WI38 (cell line): ENCODE data around the gene MACROD2.

Source experiments
- H3K4me3 ChIP-seq: 2 replicates; pipeline ENCODE4 v1.5.1; 2011; ENCODE audit warnings: low read depth, mild to moderate bottlenecking, control low read depth, low read length
- CTCF ChIP-seq: IDR thresholded peaks from 2 replicates; pipeline ENCODE4 v1.5.1; 2012; ENCODE audit warnings: low read depth, mild to moderate bottlenecking, control low read depth, low read length

Gene MACROD2

GRCh38 chr20:15776770-15777466 lies 1781.6 kb downstream of the MACROD2 start:
- TF ChIP-seq CTCF, result no peak
- no peak overlapping the region for H3K4me3 ChIP-seq

GRCh38 chr20:15784020-15784419 lies 1788.7 kb downstream of the MACROD2 start:
- TF ChIP-seq CTCF, result no peak
- no peak overlapping the region for H3K4me3 ChIP-seq

DNA sequence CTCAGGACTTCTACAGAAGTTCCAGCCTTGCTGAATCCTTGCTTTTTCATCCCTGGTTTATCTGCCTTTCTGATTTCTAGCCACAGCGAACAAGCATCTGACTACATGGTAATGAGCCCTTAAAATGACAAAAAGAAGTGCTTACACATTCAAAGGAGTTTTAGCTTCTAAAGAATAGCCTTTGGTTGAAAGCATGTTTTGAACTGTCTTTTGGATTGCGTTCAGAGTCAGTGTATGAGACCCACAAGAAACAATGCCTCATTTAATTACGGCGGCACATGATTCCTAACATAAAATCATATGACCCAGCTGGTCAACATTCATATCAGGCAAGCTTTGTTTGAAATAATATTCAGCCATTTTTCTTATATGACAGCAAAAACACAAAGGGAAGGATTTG lies 1793.8 kb downstream of the MACROD2 start:
- TF ChIP-seq CTCF, result no peak
- H3K4me3 ChIP-seq, result no peak overlapping the region

GRCh38 chr20:15792855-15793254 lies 1797.5 kb downstream of the MACROD2 start:
- H3K4me3 ChIP-seq, result no peak overlapping the region
- TF ChIP-seq CTCF, result no peak

GRCh38 chr20:15794409-15794808 lies 1799.1 kb downstream of the MACROD2 start:
- no peak for TF ChIP-seq CTCF
- H3K4me3 ChIP-seq, result no peak overlapping the region

- no peak for TF ChIP-seq CTCF
- H3K4me3 ChIP-seq, result no peak overlapping the region
These were observed 1800.1 kb downstream of the MACROD2 start for GRCh38 chr20:15795305-15796019.

GRCh38 chr20:15799871-15800270 lies 1804.6 kb downstream of the MACROD2 start:
- no peak for TF ChIP-seq CTCF
- no peak overlapping the region for H3K4me3 ChIP-seq
